Muscle of arm (tissue), 14 donors: ENCODE results near the gene HEG1. TPM values are rescaled to one million over a fixed set of nuclear protein-coding genes. Genes with fewer than 3 reads are reported as not detected.
"Not testable (repeated sequence)": the region's sequence is repeated elsewhere in the genome, so short reads cannot be mapped to it uniquely, and the experiment has no call there.

Experiments used
- DNase-seq: peaks from one replicate; pipeline ENCODE4 v3.0.0-alpha.2; 2013
- long read RNA-seq, 11 donors: transcript quantifications; one replicate each; lab custom pipeline, GENCODE V29; 2026
- polyA plus RNA-seq, 12 donors: library from polyadenylated mRNA; unstranded; fragments of 120-200 nt; gene quantifications; one replicate each; pipeline ENCODE4 v1.2.1, GENCODE V29; 2013; ENCODE audit not compliant: insufficient read length in 12 of 12

The HEG1 gene, protein sequence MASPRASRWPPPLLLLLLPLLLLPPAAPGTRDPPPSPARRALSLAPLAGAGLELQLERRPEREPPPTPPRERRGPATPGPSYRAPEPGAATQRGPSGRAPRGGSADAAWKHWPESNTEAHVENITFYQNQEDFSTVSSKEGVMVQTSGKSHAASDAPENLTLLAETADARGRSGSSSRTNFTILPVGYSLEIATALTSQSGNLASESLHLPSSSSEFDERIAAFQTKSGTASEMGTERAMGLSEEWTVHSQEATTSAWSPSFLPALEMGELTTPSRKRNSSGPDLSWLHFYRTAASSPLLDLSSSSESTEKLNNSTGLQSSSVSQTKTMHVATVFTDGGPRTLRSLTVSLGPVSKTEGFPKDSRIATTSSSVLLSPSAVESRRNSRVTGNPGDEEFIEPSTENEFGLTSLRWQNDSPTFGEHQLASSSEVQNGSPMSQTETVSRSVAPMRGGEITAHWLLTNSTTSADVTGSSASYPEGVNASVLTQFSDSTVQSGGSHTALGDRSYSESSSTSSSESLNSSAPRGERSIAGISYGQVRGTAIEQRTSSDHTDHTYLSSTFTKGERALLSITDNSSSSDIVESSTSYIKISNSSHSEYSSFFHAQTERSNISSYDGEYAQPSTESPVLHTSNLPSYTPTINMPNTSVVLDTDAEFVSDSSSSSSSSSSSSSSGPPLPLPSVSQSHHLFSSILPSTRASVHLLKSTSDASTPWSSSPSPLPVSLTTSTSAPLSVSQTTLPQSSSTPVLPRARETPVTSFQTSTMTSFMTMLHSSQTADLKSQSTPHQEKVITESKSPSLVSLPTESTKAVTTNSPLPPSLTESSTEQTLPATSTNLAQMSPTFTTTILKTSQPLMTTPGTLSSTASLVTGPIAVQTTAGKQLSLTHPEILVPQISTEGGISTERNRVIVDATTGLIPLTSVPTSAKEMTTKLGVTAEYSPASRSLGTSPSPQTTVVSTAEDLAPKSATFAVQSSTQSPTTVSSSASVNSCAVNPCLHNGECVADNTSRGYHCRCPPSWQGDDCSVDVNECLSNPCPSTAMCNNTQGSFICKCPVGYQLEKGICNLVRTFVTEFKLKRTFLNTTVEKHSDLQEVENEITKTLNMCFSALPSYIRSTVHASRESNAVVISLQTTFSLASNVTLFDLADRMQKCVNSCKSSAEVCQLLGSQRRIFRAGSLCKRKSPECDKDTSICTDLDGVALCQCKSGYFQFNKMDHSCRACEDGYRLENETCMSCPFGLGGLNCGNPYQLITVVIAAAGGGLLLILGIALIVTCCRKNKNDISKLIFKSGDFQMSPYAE (N-terminal part only)
- polyA plus RNA-seq = 10 to 100 TPM in 11 of 12 donors, not detected in 1; 25.5 to 46.1 (median 33.2) TPM
- long read RNA-seq, donor 1 = 0 reads
- long read RNA-seq, donor 2, partial matches to known transcripts = 13 of 13 reads
- long read RNA-seq, donor 2, other reads (novel, unspliced or antisense) = 0 of 13 reads
- long read RNA-seq, donor 3, full-length matches to known transcripts = 1 of 1 reads
- long read RNA-seq, donor 3, partial matches to known transcripts = 0 of 1 reads
- long read RNA-seq, donor 3, other reads (novel, unspliced or antisense) = 0 of 1 reads
- long read RNA-seq, donor 4 = 0 reads
- long read RNA-seq, donor 5, full-length matches to known transcripts = 1 of 1 reads
- long read RNA-seq, donor 5, partial matches to known transcripts = 0 of 1 reads
- long read RNA-seq, donor 5, other reads (novel, unspliced or antisense) = 0 of 1 reads
- long read RNA-seq, donor 6, partial matches to known transcripts = 5 of 6 reads
- long read RNA-seq, donor 6, other reads (novel, unspliced or antisense) = 0 of 6 reads
- long read RNA-seq, donor 7 = 0 reads
- long read RNA-seq, donor 8 = 0 reads
- long read RNA-seq, donor 9 = 0 reads
- long read RNA-seq, donor 10, partial matches to known transcripts = 0 of 2 reads
- long read RNA-seq, donor 10, other reads (novel, unspliced or antisense) = 0 of 2 reads
- long read RNA-seq, donor 11 = 0 reads

DNA sequence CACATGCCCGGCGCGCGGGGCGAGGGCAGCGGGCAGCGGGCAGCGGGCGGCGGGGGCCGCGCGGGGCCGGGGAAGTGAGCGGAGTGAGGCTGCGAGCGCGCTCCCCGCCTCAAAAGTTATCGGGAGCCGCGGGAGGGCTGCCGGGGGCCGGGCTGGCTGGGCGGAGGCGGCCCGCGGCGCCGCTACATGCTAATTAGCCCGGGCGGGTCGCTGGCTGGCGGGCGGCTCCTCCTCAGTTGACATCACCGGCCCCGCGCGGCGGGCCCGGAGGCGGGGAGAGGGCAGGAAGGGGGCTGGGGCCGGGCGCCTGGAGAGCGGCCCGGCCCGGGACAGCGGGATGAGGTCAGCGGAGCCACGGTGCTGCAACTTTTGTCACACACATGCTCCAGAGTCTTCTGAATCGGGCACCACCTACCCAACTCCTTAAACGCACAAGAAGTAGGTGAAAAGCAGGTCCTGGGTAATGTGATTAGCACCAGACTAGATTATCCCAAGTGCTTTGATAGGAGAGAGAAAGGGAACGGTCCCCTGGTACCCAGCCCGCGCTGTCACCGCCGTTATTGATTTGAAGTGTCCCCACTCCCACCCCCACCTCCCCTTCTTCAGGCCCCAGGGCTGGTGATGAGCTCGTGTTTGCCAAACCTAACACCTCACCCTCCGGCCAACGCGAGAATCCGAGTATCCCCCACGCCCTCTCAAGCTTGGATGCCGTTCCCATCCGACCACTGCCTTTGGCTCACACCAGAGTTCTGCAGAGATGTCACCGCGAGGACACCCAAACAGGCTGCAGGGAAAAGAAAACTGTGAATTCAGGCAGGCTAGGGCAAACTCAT lies at the start of gene HEG1:
Gene HEG1, minus strand, starts transcription at position 85 of the 833 bp plus-strand sequence. CDS start 107 bp downstream, outside the sequence.
- peak; percentile 80 for DNase-seq

DNA sequence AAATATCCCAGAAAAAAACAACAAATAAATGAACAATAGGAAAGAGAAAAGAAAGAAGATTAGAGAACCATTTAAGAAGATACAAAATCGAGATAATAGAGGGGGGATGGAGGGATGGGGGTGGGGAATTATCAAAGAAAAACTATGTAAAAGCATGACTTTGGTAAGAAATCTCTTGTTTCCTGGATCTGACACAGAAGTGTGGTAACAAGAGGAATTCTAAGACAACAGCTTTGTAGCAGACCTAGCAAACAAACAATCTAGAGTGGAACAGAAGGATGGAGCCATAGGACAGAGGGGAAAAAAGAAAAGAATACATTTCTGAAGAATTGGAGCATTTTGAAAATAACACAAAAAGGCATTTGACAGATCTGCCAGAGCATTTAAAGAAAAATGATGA lies 49.3 kb upstream of the HEG1 start:
- DNase-seq = no peak

DNA sequence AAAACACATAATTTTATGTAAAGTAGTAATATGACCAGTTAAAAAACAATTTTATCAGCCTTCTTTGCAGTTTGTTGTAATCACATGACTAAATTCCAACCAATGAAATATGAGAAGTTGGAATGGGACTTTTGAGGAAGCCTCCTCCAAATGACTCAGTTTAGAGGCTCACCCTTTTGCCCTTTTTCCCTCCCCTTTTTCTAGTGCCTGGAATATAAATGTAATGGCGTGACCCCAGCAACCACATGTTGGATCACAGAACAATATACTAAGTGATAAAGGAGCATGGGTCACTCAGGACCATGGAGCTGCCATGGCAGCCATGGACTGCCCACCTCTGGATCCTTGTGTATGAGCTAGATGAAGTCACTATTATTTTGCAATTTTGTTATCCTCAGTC lies 48.8 kb upstream of the HEG1 start:
- DNase-seq = no peak

DNA sequence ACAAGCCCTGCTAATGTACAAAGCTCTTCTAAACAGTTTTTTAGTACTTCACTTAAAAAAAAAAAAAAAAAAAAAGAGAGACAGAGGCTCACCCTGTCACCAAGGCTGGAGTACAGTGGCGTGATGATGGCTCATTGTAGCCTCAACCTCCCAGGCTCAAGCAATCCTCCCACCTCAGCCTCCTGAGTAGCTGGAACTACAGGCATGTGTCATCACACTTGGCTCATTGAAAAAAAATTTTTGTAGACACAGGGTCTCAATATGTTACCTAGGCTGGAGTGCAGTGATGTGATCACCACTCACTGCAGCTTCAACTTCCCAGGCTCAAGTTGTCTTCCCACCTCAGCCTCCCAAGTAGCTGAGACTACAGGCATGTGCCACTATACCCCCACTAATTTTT lies 47.6 kb upstream of the HEG1 start:
- DNase-seq = no peak

DNA sequence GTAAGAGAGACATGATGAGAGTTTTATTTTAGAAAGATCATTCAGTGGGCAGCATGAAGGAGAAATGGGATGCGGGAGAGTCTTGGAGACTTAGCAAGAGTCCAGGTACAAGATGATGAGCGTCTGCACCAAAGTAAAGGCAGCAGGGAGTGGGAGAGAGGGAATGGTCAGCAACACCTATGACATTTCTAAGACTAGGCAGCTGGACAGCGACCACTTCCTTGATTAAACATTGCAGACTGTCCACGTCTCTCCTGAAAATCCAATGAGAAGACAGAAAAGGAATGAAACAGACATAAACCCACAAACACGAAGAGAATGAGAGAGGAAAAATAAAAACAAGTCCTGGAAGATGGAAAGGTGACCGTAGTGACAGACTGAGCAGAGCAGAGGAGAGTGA lies 46.7 kb upstream of the HEG1 start:
- no peak for DNase-seq

GRCh38 chr3:125098611-125099291 lies 43.0 kb upstream of the HEG1 start:
- no peak for DNase-seq

DNA sequence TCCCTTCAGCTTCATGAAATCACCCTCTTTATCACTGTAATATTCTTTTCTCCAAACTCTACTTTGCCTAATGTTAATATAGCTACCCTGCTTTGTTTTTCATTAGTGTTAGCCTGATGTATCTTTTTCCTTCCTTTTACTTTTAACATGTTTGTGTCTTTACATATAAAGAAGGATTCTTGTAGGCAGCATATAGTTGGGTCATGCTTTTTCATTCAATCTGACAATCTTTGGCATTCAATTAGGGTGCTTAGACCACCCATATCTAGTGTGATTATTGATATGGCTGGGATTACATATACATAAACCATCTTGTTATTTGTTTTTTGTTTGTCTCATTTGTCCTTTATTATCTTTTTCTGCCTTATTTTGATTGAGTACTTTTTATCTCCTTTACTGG lies 34.9 kb upstream of the HEG1 start:
- no peak for DNase-seq

DNA sequence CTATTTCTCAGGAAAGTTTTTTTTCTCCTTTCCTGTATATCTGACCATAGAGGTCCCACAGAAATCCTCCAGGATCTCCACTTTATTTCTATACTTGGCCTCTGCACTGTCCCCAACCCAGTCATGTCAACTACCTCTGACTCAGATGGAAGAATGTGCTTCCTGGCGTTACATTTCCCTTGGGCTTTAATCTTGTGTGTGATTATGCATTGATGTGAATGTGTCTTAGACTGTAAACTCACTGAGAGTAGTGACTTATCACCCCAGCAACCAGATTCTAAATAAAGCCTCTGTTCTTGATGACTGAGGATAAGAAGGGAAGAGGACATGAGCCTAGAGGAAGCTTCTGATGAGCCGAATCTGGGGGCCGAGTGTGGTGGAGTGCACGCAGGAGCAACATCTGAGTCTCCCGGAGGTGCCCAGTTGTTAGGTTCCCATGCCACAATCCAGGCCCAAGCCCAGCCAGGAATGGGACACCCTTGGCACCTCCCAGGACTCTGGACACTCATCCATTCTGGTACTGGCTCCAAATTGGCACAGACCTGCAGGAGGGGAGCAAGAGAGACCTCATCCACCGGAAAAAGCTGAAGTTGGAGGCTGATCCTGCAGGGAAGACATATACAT lies 32.1 kb upstream of the HEG1 start:
- DNase-seq = no peak

GRCh38 chr3:125085166-125085565 lies 29.4 kb upstream of the HEG1 start:
- DNase-seq = no peak

DNA sequence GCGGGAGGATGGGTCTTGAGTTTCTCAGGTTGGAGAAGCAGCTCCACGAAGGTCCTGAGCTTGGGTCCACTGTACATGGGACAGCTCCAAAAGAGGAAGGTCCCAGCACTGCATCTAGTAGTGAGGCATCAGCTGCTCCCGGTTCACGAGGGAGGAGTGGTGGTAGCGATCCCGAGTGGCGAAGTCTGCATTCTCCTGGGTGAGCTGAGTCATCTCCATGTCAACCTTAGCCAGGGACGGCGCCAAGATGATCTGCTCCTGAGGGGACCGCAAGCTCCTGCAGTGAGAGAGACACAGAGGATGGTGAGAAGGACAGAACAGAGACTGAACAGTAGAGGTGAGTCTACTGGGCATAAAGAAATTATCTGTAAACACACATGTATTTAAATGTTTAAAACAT lies 28.0 kb upstream of the HEG1 start:
- DNase-seq = no peak

DNA sequence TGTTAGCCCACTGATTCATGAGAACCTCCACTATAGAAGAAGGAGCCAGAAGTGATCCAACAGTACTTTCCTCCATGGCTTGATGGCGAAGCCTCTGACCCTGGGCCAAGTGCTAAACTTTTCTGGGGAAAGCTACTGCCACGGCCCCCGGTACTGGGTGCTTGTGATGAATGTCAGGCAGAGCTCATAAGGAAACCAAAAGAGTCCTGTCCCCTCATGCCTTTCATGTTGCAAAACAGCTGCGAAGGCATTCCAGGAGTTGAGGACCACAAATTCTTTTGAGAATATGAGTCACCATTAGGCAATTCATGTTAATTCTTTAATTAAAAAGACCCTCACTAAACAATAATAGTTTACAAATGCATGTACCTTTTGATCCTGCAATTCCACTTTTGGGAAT lies 26.5 kb upstream of the HEG1 start:
- DNase-seq = not testable (repeated sequence)

DNA sequence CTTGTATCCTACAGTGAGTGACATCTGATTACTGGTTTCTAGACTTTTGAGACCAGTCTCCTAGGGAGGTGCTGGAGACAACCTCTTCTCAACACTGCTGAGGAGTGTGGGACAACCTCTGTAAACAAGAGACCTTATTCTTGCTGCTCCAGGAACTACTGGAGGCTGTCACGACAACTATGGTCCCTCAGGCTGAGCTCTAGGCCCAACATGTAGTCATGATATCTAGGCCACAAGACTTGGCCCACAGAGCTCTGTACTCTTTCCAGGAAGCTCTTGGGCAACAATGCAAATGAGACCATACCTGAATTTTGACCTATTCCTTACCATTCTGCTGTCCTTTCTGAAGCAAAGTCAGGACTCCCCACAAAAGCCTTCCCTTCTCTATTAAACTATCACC lies 24.3 kb upstream of the HEG1 start:
- DNase-seq = no peak

- no peak for DNase-seq
These were observed 23.9 kb upstream of the HEG1 start for GRCh38 chr3:125079675-125080045.

DNA sequence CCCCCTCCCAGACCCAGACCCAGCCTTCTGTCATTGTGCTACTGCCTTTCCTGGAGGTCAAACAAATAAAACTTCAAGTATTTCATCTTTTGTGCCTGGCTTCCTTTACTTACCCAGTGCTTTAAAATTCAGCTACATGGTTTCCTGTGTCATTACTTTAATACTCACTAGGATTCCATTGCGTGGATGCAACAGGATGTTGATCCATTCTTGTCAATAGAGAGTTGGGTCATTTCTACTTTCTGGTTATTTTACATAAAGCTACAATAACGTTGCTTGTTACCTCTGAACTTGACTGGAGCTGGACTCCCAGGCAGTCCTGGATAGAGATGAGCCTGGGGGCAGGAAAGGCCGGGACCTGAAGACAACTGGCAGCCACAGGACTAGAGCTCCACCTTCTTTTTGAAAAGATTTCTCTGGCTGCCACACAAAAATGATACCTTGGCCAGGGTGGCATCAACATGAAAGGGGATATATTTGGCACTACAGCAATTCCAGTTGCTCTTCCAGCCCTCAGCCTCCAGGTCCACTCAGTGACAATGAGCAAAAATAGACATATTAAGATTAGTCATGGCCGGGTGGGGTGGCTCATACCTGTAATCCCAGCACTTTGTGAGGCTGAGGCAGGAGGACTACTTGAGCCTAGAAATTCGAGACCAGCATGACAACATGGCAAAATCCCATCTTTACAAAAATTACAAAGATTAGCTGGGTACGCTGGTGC lies 23.3 kb upstream of the HEG1 start:
- no peak for DNase-seq

GRCh38 chr3:125077864-125078263 lies 22.1 kb upstream of the HEG1 start:
- no peak for DNase-seq

DNA sequence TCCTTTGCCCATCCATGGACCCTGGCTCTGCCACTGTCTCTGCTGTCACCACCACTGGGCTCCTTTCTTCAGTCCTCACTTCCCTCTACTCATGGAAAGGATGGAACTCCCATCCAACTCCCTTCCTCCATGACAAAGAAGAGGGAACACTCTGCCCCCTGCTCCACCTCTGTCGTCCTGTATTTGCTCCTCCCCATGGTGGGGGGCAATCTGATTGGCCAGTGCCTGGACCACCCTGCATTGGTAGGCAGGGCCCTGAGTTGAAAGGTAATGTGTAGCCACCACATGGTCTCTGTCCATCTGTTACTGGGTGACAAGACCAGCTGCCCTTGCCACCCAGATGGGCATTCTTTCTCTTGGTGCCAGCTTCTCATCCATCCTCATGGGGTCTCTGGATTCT lies 20.7 kb upstream of the HEG1 start:
- no peak for DNase-seq

- DNase-seq = no peak
These were observed 19.9 kb upstream of the HEG1 start for GRCh38 chr3:125075738-125076137.

DNA sequence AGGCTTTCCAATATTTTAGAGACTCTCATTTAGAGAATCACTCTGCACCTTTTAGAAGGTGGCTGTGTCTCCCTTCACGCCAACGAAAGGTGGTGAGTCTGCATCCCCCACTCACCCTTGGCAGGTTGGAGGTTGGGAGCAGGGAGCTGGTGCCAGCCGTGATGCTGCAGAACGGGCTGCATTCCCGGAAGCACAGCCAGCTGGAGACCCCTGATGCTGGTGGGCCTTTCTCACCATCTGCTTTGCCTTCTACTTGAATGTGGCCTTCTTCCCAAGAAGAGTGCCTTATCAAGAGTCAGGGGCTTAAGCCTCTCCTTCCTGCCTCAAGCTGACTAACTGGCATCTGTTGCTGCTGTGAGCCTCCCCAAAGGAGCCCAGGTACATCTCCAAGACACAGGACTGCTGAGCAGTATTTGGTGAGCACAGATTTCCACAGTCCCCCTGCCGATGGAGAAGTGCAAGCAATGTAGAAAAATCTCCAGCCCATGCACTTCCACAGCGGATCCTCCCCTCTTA lies 17.7 kb upstream of the HEG1 start:
- DNase-seq = no peak
